ENCODE data around the gene OTOA.
A peak's percentile ranks its signal among the peaks of the same experiment; 100 is the strongest.
"Not testable (repeated sequence)": the region's sequence is repeated elsewhere in the genome, so short reads cannot be mapped to it uniquely, and the experiment has no call there.

Gene OTOA

DNA sequence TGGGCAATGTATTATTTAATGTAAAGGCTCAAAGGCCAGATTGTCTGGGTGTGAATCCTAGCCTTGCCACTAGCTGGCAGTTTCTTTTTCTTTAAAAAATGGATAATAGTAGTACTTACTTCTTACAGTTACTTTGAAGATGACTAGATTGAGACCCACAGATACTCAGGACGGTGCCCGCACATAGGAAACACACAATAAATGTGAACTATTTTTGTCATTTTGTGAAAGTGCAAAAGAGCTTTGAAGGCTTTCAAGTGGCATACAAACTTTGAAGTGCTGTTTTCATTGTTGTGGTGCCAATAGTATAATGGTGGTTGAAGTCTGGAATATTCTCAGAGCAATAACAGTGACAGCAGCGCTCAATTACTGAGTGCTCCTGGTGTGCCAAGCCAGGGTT lies 63.6 kb downstream of the OTOA start:
- no peak for DNase-seq

DNA sequence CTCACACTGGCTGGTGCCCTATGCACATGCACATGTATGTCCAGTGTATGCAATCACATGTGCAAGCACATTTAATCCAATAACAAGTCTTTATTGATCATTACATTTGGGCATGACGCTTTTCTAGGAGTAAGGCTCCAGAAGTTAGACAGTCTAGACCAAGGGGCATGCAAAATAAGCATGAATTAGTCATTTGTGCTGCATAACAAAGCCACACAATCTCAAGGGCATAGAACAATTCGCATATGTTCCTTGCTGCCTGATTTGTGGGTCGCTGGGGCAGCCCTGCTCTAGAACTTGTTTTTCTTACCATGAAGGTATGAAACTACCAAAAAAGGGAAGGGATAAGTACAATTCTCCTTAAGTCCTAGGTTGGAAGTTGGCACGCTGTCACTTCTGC lies 67.5 kb downstream of the OTOA start:
- not testable (repeated sequence) for DNase-seq

DNA sequence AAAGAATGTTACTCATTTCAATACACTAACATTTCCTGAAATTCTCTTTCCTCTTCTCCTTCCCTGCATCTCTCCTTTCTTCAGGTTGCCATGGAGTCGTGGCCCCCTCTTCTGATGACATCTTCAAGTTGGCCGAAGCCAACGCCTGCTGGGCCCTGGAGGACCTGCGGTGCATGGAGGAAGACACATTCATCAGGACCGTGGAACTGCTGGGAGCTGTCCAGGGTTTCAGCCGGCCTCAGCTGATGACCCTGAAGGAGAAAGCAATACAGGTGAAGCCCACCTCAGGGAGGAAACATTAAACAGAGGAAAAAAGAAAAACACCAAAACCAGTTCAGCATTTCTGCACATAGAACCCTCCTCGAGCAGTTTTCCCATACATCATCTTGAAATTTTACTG lies 76.9 kb downstream of the OTOA start:
- not testable (repeated sequence) for DNase-seq

DNA sequence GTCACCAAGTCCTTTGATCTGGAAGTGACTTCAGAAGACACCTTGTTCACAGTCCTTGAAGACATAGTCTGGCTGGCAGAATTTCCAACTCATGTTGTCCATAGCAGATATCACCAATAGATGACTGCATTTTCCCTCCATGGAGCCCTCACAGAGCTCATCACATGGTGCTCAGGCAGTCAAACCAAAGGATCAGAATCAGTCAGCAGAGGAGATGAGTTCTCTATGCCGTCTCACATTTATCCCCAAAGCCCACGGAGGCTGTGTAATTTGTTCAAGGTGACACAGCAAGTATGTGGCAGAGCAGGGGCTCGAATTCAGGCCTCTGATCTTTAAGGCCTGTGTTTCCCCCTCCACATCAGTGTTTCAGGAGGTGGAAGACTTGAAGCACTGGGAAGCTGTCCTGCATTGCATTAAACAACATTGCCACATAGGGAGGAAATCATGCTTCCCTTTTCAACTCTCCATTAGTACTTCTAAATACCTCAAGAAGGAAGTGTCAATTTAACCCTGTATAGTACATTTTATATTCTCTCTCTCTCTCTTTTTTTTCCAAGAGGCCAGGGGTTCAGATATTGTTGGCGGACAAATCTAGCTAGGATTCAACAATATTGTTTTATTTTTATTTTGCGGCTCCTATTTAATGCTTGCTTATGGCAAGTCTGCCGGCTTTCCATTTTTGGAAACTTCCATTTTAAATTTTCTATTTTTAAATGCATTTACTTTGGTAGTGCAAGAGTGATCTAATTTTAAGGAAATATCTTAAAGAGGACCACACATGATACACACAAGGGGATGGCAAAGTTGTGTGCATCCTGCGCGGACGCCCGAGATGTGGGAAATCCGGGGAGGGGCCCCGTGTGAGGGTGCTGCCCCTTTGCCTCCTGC lies 92.7 kb downstream of the OTOA start:
- DNase-seq: not testable (repeated sequence)

DNA sequence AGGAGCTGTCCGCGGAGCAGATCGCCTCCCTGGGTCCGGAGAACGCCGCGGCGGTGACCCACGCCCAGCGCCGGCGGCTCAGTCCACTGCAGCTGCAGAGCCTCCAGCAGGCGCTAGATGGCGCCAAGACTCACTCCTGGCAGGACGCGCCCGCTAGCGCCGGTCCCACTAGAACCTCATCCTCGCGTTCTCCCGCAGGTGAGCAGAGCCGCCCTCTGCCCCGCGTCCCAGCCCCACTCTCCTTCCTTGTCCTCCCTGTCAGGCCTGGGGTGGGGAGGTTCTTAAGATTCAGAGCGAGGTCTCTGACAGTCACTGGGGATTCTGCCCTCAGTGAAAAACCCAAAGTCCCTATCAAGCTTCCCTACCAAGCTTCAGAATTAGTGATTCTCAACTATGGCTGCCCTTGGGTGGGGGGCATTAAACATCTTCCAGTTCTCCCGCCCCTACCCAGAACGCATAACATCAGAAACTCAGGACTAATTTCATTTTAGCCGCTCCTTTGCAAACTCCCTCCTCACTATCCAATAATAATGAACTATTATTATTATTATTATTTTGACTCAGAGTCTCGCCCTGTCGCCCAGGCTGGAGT lies 93.4 kb downstream of the OTOA start:
- DNase-seq: not testable (repeated sequence)

DNA sequence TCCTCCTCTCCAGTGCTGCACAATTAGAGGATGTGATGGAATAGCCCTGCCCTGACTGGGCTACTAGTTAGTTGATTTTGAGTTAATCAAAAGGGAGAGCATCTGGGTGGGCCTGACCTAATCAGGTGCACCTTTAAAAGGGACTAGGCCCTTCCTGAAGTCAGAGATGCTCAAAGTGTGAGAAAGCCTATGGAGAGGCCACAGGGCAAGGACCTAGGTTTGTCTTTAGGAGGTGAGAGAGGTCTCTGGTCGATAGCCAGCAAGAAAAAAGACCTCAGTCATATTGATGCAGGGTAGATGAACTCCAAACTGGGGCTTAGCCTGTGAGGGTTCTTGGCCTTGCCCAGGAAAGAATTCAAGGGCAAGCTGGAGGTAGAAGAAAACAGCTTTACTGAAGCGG lies 104.5 kb downstream of the OTOA start:
- not testable (repeated sequence) for DNase-seq

DNA sequence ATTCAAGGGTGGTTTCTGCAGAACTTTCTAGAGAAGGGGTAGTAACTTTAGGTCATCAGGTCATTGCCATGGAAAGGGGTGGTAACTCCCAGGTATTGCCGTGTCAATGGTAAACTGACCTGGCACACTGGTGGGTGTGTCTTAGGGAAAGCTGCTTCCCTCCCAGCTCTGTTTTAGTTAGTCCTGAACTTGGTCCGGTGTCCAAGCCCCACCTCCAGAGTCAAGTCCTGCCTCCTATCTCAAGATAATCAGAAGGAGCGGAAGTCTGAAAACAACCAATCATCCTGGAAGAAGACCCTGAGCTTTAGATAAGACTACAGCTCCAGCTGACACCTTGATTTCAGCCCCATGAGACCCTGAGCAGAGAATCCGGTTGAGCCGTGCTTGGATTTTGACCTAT lies 105.0 kb downstream of the OTOA start:
- DNase-seq: not testable (repeated sequence)

DNA sequence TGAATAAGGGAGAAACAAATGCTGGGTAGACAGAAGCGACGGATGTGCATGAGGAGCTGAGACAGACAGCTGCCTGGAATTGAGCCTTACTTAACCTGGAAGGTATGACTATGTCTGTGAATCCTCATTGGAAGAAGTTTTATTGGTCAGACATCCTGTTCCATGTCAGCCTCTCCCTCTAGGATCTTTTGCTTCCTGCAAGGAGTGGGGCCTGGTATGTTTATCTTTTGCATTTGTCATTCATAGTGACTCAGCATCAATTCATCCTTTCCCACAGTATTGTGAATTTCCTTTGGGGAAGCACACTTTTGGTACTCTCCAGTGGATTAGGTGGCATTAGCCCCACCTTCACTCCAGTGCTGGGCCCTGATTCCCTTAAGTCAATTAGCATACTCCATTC lies 105.5 kb downstream of the OTOA start:
- DNase-seq: not testable (repeated sequence)

DNA sequence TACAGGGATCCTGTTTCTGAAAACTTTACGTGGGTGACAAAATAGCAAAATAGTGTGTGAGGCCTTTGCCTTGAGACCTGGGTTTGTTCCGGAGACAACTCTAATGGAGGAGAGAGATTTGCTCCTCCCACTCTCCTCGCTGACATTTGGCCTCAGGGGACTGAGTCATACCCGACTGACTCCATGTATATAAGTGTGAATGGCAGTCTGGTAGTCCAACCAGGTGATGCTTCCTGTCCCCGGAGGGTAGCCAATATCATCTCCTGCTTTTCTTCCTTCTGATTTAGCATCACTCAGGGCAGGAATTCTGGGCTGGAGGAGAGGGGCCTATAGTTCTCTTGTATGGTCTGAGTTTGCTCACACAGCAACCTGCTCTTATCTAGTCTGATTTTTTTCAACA lies 106.8 kb downstream of the OTOA start:
- DNase-seq: not testable (repeated sequence)

DNA sequence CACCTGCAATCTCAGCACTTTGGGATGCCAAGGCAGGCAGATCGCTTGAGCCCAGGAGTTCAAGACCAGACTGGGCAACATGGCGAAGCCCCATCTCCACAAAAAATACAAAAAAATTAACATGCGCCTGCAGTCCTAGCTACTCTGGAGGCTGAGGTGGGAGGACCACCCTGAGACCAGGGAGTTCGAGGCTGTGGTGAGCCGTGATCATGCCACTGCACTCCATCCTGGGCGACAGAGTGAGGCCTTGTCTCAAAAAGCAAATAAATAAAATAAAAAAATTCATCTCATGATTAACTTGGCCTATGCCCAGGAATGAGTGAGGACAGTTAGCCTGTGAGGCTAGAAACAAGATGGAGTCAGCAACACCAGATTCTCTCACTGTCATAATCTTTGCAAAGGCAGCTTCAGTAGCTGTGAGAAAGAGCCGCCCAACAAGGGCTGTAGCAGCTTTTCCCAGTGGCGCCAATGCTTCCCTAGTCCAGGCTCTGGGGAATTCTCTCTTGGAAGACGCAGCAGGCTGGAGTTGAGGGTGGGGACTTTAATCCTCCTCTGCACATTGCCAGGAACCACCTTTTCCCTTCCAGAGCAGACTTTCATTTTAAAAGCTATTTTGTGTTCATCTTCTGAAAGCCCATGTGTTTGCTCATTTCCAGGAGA lies 108.9 kb downstream of the OTOA start:
- not testable (repeated sequence) for DNase-seq

DNA sequence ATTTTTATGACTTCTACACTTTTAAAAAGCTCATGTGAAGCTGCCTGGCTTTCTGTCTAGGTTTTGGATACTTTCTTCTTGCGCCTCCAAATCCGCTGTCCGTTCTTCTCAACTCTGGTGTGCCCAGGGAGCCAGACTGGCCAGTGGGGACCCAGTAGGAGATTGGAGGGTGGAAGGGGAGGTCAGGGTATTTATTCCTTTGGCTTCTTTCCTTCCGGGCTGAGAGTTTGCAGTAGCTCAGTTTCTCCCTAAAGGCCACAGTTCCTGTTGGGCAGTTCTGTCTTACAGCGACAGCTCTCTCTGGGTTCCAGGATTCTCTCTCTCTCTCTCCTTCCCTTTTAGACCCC lies 109.4 kb downstream of the OTOA start:
- not testable (repeated sequence) for DNase-seq

DNA sequence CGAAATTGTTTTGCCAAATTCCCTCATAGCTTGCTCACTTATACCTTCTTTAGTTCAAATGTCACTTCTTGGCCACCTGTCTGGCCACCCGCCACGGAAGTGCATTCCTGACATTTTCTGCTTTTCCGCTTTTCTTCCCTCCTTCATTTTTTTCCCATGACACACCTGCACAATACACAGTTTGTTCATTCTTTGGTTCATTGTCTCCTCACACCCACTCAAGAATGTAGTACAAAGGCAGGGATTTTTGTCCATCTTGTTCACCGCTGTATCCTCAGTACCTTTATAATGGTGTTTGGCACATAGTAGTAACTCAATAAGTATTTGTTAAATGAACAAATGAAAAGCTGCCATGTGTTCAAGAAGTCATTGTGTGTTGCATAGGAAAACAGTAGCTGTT lies 116.8 kb downstream of the OTOA start:
- not testable (repeated sequence) for DNase-seq

DNA sequence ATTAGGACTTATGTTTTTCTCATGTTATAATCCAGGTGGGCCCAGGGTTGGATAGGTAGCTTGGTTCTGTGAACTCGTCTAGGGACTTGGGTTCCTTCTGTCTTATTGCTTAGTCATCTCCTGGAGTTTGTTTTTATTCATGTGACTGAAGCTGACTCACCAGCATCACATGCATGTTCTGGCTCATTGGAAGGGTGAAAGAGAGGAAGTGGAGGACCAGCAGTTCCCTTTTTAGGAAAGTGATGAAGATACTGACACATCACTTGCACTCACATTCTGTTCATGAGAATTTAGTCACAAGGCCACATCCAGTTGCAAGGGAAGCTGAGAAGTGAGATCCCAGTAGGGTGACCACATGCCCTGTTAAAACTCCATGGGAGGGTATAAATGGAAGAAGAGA lies 126.7 kb downstream of the OTOA start:
- not testable (repeated sequence) for DNase-seq

DNA sequence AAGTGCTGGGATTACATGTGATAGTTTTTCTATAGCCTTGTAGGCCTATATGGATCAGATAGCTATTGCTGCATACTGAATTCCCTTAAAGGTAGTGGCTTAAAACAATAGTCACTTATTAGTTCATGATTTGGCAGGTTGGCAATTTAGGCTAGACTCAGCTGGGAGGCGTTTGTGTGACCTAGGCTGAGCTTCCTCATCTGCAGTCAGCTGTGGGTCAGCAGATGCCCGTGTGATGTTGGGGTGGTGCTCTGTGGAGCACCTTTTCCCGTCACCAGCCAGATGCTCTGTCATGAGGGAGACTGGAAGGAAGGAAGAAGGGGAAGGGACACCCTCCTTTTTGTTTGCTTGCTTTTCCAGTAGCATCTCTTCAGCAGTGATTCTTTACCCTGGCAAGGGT lies 129.5 kb downstream of the OTOA start:
- not testable (repeated sequence) for DNase-seq

DNA sequence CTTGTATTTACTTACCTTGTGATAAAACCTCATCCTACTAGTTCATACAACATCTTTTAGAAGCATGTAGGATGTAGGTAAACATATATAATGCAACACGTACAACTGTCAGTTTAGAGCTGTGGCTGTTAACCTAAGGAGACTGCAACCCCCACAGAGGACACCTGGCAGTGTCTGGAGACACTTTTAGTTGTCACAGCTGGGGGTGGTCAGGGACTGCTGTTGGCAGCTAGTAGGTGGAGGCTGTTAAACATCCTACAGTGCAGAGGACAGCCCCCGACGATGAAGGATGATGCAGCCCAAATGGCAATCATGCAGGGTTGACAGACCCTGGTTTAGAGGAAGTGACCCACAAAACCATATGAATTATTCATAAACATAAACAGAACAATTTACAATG lies 134.8 kb downstream of the OTOA start:
- not testable (repeated sequence) for DNase-seq

DNA sequence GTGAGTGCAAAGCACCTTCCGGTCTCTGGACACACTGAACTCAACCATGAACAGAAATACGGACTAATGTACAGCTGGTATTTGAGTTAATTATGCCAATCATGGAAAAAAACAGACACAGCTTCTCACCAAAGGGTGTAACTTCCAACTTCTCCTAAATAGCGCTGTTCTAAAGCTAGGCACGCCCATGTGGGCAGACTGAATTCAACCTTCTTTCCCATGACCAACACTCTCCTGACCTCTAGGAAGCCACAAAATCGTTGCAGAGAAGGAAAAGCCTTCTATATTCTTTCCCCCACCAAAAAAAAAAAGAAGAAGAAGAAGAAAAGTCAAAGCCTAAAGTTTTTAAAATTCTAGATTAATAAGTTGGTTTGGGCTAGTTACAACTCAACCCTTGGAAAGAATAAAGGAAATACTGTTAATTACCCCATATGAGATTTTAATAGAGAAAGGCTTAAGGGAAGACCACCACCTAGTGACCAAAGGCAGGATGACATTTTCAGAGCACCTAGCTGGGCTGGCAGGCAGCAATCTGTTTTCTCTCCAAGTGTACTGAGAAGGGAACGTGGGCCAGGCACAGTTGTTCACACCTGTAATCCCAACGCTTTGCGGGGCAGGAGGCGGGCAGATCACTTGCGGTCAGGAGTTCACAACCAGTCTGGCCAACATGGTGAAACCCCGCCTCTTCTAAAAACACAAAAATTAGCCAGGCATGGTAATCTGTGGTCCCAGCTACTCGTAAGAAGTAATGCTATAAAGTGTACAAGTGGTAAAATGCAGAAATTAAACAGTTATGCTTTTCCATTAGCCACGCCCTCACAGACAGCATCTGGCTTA lies 138.0 kb downstream of the OTOA start:
- peak; percentile 11 to 30 for DNase-seq

DNA sequence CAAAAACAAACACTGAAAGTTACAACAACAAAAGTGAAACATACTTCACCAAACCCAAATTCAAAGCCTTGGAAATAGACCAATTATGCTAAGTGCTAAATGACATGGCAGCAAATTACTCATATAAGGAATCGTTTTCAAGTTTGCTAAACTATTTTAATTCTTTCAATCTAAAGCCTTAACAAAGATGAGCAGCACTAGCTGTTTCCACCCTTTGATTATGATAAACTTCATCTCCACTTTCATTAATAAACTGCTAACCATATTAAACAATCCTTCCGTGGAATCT lies 138.6 kb downstream of the OTOA start:
- DNase-seq: not testable (repeated sequence)
